GM21360 (cell line): ENCODE data around the gene ANKRD22.

Experiments used
- ATAC-seq: cut with Tn5 transposase; IDR thresholded peaks from one replicate; pipeline ENCODE4 v1.9.1; 2021; ENCODE audit warnings: mild to moderate bottlenecking, moderate library complexity; ENCODE audit not compliant: unreplicated experiment

The ANKRD22 gene

GRCh38 chr10:88879534-88880281 is 28.1 kb upstream of the ANKRD22 start, which contains the start of gene STAMBPL1:
Gene STAMBPL1, plus strand, starts transcription at chr10:88880245. Its CDS starts 21,464 bp downstream, at chr10:88901709.
- ATAC-seq = peak; percentile 41

GRCh38 chr10:88877298-88877697 is 25.7 kb upstream of the ANKRD22 start:
- no peak for ATAC-seq

GRCh38 chr10:88875081-88875480 is 23.4 kb upstream of the ANKRD22 start:
- no peak for ATAC-seq

- ATAC-seq = no peak
Measured at GRCh38 chr10:88874281-88874680, 22.6 kb upstream of the ANKRD22 start.

GRCh38 chr10:88873757-88874156 is 22.1 kb upstream of the ANKRD22 start:
- no peak for ATAC-seq

- ATAC-seq = no peak
Measured at GRCh38 chr10:88870089-88870488, 18.4 kb upstream of the ANKRD22 start.

- ATAC-seq = no peak
Measured at GRCh38 chr10:88866454-88866853, 14.8 kb upstream of the ANKRD22 start.

GRCh38 chr10:88865281-88865876 is 13.7 kb upstream of the ANKRD22 start:
- no peak for ATAC-seq

GRCh38 chr10:88861036-88861435 is 9.4 kb upstream of the ANKRD22 start:
- ATAC-seq = no peak

GRCh38 chr10:88858491-88858890 is 6.8 kb upstream of the ANKRD22 start:
- ATAC-seq = no peak

- no peak for ATAC-seq
Measured at GRCh38 chr10:88857831-88858230, 6.2 kb upstream of the ANKRD22 start.

GRCh38 chr10:88854684-88855083 is 3.0 kb upstream of the ANKRD22 start:
- ATAC-seq = no peak

GRCh38 chr10:88853155-88853881 is 1.7 kb upstream of the ANKRD22 start:
- no peak for ATAC-seq

- no peak for ATAC-seq
Measured at GRCh38 chr10:88852327-88852726, 683 bp upstream of the ANKRD22 start.

- ATAC-seq = no peak
Measured at GRCh38 chr10:88850712-88851111, 932 bp downstream of the ANKRD22 start.

- ATAC-seq = no peak
Measured at GRCh38 chr10:88849234-88849633, 2.4 kb downstream of the ANKRD22 start.

GRCh38 chr10:88848499-88848898 is 3.1 kb downstream of the ANKRD22 start:
- ATAC-seq = no peak

- no peak for ATAC-seq
Measured at GRCh38 chr10:88843171-88843570, 8.5 kb downstream of the ANKRD22 start.

- ATAC-seq = no peak
Measured at GRCh38 chr10:88841316-88842111, 10.1 kb downstream of the ANKRD22 start.

GRCh38 chr10:88840881-88841280 is 10.8 kb downstream of the ANKRD22 start:
- ATAC-seq = no peak

- no peak for ATAC-seq
Measured at GRCh38 chr10:88840104-88840503, 11.5 kb downstream of the ANKRD22 start.
